ENCODE results near the gene TGFB1I1. TPM values are rescaled to one million over a fixed set of nuclear protein-coding genes. Genes with fewer than 3 reads are reported as not detected.

TGFB1I1 gene
- total RNA-seq, 3 donors from 2014 or later (not counting 1 experiment from before 2014, with no cell fraction given), result 0.72 to 1.3 (median 0.78) TPM

DNA sequence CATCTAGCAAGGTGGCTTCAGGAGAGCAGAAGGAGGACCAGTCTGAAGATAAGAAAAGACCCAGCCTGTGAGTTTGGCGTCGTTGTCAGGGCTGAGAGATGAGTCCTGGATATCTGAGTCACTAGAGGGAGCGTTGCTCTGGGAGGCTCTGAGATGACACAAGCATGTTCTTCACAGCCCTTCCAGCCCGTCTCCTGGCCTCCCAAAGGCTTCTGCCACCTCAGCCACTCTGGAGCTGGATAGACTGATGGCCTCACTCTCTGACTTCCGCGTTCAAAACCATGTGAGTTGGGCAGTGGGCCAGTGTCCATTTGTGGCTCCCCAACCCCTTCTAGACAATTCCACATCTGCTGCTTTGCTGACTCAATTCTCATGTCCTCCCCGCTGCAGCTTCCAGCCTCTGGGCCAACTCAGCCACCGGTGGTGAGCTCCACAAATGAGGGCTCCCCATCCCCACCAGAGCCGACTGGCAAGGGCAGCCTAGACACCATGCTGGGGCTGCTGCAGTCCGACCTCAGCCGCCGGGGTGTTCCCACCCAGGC lies 2.3 kb downstream of the TGFB1I1 start:
- Histone ChIP-seq H3K4me3 (ENCODE audit: low read length) (no peak overlapping the region), H3K27me3 (ENCODE audit: control insufficient read depth, insufficient read depth, low read length) (peaks cover 12% of the 10 kb centered on the region), H3K4me1 (ENCODE audit: control insufficient read depth, insufficient read depth, low read length) (peaks cover 37% of the 10 kb centered on the region), H3K27ac (ENCODE audit: low read length) (no peak overlapping the region), H3K9me3 (ENCODE audit: control insufficient read depth, insufficient read depth, low read length) (no peaks in the 10 kb centered on the region), H3K36me3 (ENCODE audit: control insufficient read depth, insufficient read depth, low read length) (no peaks in the 10 kb centered on the region)
- Mint-ChIP-seq H3K27ac (no peak overlapping the region), H3K4me1 (peaks cover 5 to 30% of the 10 kb centered on the region in 2 donors), H3K36me3 (no peaks in the 10 kb centered on the region), H3K4me3 (no peak overlapping the region), H3K27me3 (ENCODE audit: low read depth in 2 of 2) (peaks cover 0 to 23% of the 10 kb centered on the region in 2 donors), H3K9me3 (no peaks in the 10 kb centered on the region)
- DNase-seq (no peak), ATAC-seq (no peak)
- WGBS (ENCODE audit: insufficient coverage), result 90% methylated on average over 12 of the region's 12 CpGs
- TF ChIP-seq, protein P1, sequence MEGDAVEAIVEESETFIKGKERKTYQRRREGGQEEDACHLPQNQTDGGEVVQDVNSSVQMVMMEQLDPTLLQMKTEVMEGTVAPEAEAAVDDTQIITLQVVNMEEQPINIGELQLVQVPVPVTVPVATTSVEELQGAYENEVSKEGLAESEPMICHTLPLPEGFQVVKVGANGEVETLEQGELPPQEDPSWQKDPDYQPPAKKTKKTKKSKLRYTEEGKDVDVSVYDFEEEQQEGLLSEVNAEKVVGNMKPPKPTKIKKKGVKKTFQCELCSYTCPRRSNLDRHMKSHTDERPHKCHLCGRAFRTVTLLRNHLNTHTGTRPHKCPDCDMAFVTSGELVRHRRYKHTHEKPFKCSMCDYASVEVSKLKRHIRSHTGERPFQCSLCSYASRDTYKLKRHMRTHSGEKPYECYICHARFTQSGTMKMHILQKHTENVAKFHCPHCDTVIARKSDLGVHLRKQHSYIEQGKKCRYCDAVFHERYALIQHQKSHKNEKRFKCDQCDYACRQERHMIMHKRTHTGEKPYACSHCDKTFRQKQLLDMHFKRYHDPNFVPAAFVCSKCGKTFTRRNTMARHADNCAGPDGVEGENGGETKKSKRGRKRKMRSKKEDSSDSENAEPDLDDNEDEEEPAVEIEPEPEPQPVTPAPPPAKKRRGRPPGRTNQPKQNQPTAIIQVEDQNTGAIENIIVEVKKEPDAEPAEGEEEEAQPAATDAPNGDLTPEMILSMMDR (IDR thresholded peaks at IDR 0.05), result no peak
- intact Hi-C loops (cut with micrococcal nuclease), result no loop called here

DNA sequence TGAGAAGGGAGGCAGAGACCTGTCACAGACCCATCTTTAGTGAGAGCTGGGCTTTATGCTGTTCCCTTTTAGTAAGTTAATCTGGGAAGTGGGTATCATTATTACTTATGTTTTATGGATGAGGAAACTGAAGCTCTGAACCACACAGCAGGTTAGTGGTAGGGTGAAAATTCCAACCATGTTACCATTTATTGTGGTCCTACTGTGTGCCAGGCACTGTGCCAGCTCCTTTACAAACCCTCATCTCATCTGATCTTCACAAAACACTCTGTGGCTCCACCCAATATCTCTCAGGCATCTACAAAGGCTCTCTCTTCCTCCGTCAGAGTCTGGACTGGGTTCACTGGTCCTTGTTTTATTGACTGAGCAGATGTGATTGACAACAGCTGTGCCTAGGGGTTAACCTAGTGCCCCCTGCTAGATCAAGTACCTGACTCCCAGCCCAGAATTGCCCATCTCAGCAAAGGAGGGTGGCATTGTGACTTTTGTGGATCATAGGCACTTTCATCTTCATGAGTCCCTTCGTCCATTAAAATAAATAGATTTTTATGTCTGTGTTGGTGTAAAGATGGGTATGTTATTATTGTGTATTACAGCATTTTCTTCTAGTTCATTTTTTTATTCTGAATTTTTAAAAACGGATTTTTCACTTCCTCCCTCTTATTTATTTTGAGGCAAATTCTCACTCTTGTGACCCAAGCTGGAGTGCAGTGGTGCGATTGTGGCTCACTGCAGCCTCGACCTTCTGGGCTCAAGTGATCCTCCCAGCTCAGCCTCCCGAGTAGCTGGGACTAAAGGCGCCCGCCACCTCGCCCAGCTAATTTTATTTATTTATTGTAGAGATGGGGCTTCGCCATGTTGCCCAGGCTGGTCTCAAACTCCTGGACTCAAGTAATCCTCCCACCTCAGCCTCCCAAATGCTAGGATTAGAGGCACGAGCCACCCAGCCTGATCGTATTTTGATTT lies 3.1 kb downstream of the TGFB1I1 start:
- peaks cover 12% of the 10 kb centered on the region for H3K27me3 ChIP-seq (ENCODE audit: control insufficient read depth, insufficient read depth, low read length)
- no peak overlapping the region for H3K27ac Mint-ChIP-seq
- no peaks in the 10 kb centered on the region for H3K36me3 Mint-ChIP-seq
- ATAC-seq (no peak), DNase-seq (no peak)
- WGBS (ENCODE audit: insufficient coverage), result 90% methylated on average over 7 of the region's 12 CpGs
- peaks cover 0 to 23% of the 10 kb centered on the region in 2 donors for H3K27me3 Mint-ChIP-seq (ENCODE audit: low read depth in 2 of 2)
- peak overlapping the region; percentile 13 for H3K4me3 Mint-ChIP-seq
- intact Hi-C loops (cut with micrococcal nuclease), result no loop called here
- no peaks in the 10 kb centered on the region for H3K9me3 Mint-ChIP-seq
- peaks cover 37% of the 10 kb centered on the region for H3K4me1 ChIP-seq (ENCODE audit: control insufficient read depth, insufficient read depth, low read length)
- no peak overlapping the region for H3K27ac ChIP-seq (ENCODE audit: low read length)
- TF ChIP-seq, protein P1 (IDR thresholded peaks at IDR 0.05), result no peak
- H3K4me1 Mint-ChIP-seq, result peaks cover 5 to 30% of the 10 kb centered on the region in 2 donors
- H3K4me3 ChIP-seq (ENCODE audit: low read length), result no peak overlapping the region
- H3K9me3 ChIP-seq (ENCODE audit: control insufficient read depth, insufficient read depth, low read length), result no peaks in the 10 kb centered on the region
- H3K36me3 ChIP-seq (ENCODE audit: control insufficient read depth, insufficient read depth, low read length), result no peaks in the 10 kb centered on the region

DNA sequence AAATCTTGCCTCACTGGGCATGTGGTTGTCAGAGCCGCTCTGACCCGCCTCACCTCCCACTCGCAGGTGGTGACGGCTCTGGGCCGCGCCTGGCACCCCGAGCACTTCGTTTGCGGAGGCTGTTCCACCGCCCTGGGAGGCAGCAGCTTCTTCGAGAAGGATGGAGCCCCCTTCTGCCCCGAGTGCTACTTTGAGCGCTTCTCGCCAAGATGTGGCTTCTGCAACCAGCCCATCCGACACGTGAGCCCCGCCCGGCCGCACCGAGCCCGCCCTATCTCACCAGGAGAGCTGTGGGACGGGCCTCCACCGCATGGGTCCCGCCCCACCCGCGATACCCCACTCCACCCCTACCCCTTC lies 4.0 kb downstream of the TGFB1I1 start:
- peak overlapping the region in 1 of 2 donors; percentile 81 for H3K27ac Mint-ChIP-seq
- DNase-seq (no peak), ATAC-seq (no peak)
- H3K9me3 Mint-ChIP-seq, result no peaks in the 10 kb centered on the region
- no peaks in the 10 kb centered on the region for H3K36me3 ChIP-seq (ENCODE audit: control insufficient read depth, insufficient read depth, low read length)
- no peaks in the 10 kb centered on the region for H3K36me3 Mint-ChIP-seq
- H3K4me3 Mint-ChIP-seq, result peak overlapping the region; percentile 86
- H3K9me3 ChIP-seq (ENCODE audit: control insufficient read depth, insufficient read depth, low read length), result no peaks in the 10 kb centered on the region
- WGBS (ENCODE audit: insufficient coverage), result 72% methylated on average over 26 of the region's 26 CpGs
- peak overlapping the region; percentile 60 for H3K4me3 ChIP-seq (ENCODE audit: low read length)
- peaks cover 37% of the 10 kb centered on the region for H3K4me1 ChIP-seq (ENCODE audit: control insufficient read depth, insufficient read depth, low read length)
- H3K4me1 Mint-ChIP-seq, result peaks cover 5 to 30% of the 10 kb centered on the region in 2 donors
- no peak overlapping the region for H3K27ac ChIP-seq (ENCODE audit: low read length)
- TF ChIP-seq, protein P1 (IDR thresholded peaks at IDR 0.05), result no peak
- intact Hi-C loops (cut with micrococcal nuclease), result no loop called here
- peaks cover 0 to 21% of the 10 kb centered on the region in 2 donors for H3K27me3 Mint-ChIP-seq (ENCODE audit: low read depth in 2 of 2)
- peaks cover 12% of the 10 kb centered on the region for H3K27me3 ChIP-seq (ENCODE audit: control insufficient read depth, insufficient read depth, low read length)
